Stimulated activated CD4-positive, alpha-beta T cell treated with anti-CD3 and anti-CD28 coated beads, Interleukin-2, amount 100 ng/mL, for 4 hours (primary cell): ENCODE results near the gene TEN1.

Experiments
- DNase-seq: peaks from one replicate; pipeline ENCODE4 v3.0.0-alpha.2; 2020; ENCODE audit warnings: low read depth

The TEN1 gene

GRCh38 chr17:75976175-75976848 lies 2.7 kb upstream of the TEN1 start:
- DNase-seq = no peak

- no peak for DNase-seq
Measured at GRCh38 chr17:75979705-75980187, 706 bp downstream of the TEN1 start.

GRCh38 chr17:75980188-75981018 lies 1.4 kb downstream of the TEN1 start:
- no peak for DNase-seq

- DNase-seq = no peak
Measured at GRCh38 chr17:75981019-75981615, 2.1 kb downstream of the TEN1 start.

GRCh38 chr17:75983501-75984181 lies 4.6 kb downstream of the TEN1 start:
- no peak for DNase-seq

GRCh38 chr17:75985986-75986385 lies 6.9 kb downstream of the TEN1 start:
- no peak for DNase-seq

- DNase-seq = no peak
Measured at GRCh38 chr17:75987041-75987440, 8.0 kb downstream of the TEN1 start.

- no peak for DNase-seq
Measured at GRCh38 chr17:75991396-75991795, 12.4 kb downstream of the TEN1 start.

- no peak for DNase-seq
Measured at GRCh38 chr17:75994802-75995370, 15.8 kb downstream of the TEN1 start.

GRCh38 chr17:75995385-75995925 lies 16.4 kb downstream of the TEN1 start:
- DNase-seq = no peak

GRCh38 chr17:75996665-75997590 lies 17.9 kb downstream of the TEN1 start:
- no peak for DNase-seq

GRCh38 chr17:75998327-75998795 lies 19.3 kb downstream of the TEN1 start:
- no peak for DNase-seq

- DNase-seq = peak; percentile 27
Measured at GRCh38 chr17:76000016-76000754, 21.1 kb downstream of the TEN1 start.

GRCh38 chr17:76000755-76001521 lies 21.9 kb downstream of the TEN1 start, which contains the start of gene CDK3:
TSS of gene CDK3 (plus strand) at chr17:76000855. CDS start at chr17:76001426, 571 bp downstream.
- DNase-seq = no peak

GRCh38 chr17:76002100-76002499 lies 23.1 kb downstream of the TEN1 start:
- DNase-seq = no peak

- no peak for DNase-seq
Measured at GRCh38 chr17:76003915-76004314, 24.9 kb downstream of the TEN1 start.

- no peak for DNase-seq
Measured at GRCh38 chr17:76004750-76005262, 25.8 kb downstream of the TEN1 start.
